GM18526 (cell line): Measurements from ENCODE around the gene SH3GL1.
A peak's percentile ranks its signal among the peaks of the same experiment; 100 is the strongest.

ENCODE experiments used
- POLR2A ChIP-seq: IDR thresholded peaks from 3 replicates; pipeline ENCODE4 v1.6.1; 2011; ENCODE audit not compliant: insufficient read length; ENCODE audit errors: extremely low read depth

SH3GL1 gene

GRCh38 chr19:4342615-4343369 lies 57.6 kb downstream of the SH3GL1 start:
- TF ChIP-seq POLR2A = peak; percentile 92

GRCh38 chr19:4342314-4342614 lies 58.1 kb downstream of the SH3GL1 start:
- TF ChIP-seq POLR2A = no peak

- TF ChIP-seq POLR2A = no peak
Observed at GRCh38 chr19:4338441-4339355, 61.6 kb downstream of the SH3GL1 start, which contains the start of gene STAP2. Gene STAP2, minus strand, starts transcription at chr19:4338827. Its CDS starts 74 bp downstream, at chr19:4338753.

- no peak for TF ChIP-seq POLR2A
Observed at GRCh38 chr19:4337906-4338440, 62.4 kb downstream of the SH3GL1 start.

GRCh38 chr19:4334929-4335570 lies 65.3 kb downstream of the SH3GL1 start:
- TF ChIP-seq POLR2A = no peak

GRCh38 chr19:4329858-4330257 lies 70.5 kb downstream of the SH3GL1 start:
- no peak for TF ChIP-seq POLR2A

- TF ChIP-seq POLR2A = peak; percentile 82
Observed at GRCh38 chr19:4328243-4328990, 71.9 kb downstream of the SH3GL1 start.

GRCh38 chr19:4327877-4328242 lies 72.5 kb downstream of the SH3GL1 start:
- no peak for TF ChIP-seq POLR2A

GRCh38 chr19:4327252-4327876 lies 73.0 kb downstream of the SH3GL1 start:
- no peak for TF ChIP-seq POLR2A

GRCh38 chr19:4326837-4327251 lies 73.5 kb downstream of the SH3GL1 start:
- TF ChIP-seq POLR2A = no peak

GRCh38 chr19:4326215-4326836 lies 74.0 kb downstream of the SH3GL1 start:
- no peak for TF ChIP-seq POLR2A

- TF ChIP-seq POLR2A = no peak
Observed at GRCh38 chr19:4324228-4324627, 76.1 kb downstream of the SH3GL1 start.

GRCh38 chr19:4323692-4324091 lies 76.7 kb downstream of the SH3GL1 start:
- no peak for TF ChIP-seq POLR2A
